GM12892 (cell line): ENCODE results near the gene DEPDC4.

Experiments
- POLR2A ChIP-seq: IDR thresholded peaks from 2 replicates; pipeline ENCODE4 v1.6.1; 2011; ENCODE audit warnings: low read depth, low read length, control low read depth
- POLR2AphosphoS5 ChIP-seq: IDR thresholded peaks from 2 replicates; pipeline ENCODE4 v1.6.1; 2011; ENCODE audit warnings: low read depth, low read length, control low read depth
- TAF1 ChIP-seq: IDR thresholded peaks from 2 replicates; pipeline ENCODE4 v1.6.1; 2011; ENCODE audit warnings: low read depth, mild to moderate bottlenecking, control low read depth, low read length, borderline replicate concordance

- TF ChIP-seq POLR2AphosphoS5 (no peak), POLR2A (no peak), TAF1 (no peak)
Measured at GRCh38 chr12:100199347-100200149, 67.3 kb downstream of the DEPDC4 start.
